ENCODE measurements around the gene SMAD4. TPM values are rescaled to one million over a fixed set of nuclear protein-coding genes. Genes with fewer than 3 reads are reported as not detected.

The SMAD4 gene
- total and polyA plus RNA-seq, 2 of the 8 experiments (the other 6 are each of a cell fraction or from before 2014, with no cell fraction given): 86.5 to 139 TPM

- CTCF ChIA-PET (ENCODE audit: partially characterized antibody): interaction anchor here (0.6 to 1.4 kb wide), 3 partner anchors 19 to 177 kb away, joined by 3 to 5 read pairs (median 3); no protein-coding TSS in a partner anchor
- Histone ChIP-seq H2BK20ac (ENCODE audit: low read length) (no peak overlapping the region), H3K4me1 (replicated peaks in 1 of 4; ENCODE audit: control insufficient read depth in 3 of 4, insufficient read depth in 4 of 4, low read length in 3 of 4) (no peaks in the 10 kb centered on the region), H3K27ac (ENCODE audit: low read depth, low read length) (no peak overlapping the region), H3K9me3 (ENCODE audit: insufficient read depth in 2 of 2, low read depth in 1 of 2, low read length in 1 of 2) (peaks cover 2 to 3% of the 10 kb centered on the region in 2 experiments; a peak in 2 of 4 replicates), H2BK12ac (ENCODE audit: low read depth, low read length) (no peak overlapping the region), H3K79me2 (ENCODE audit: control insufficient read depth in 1 of 2, insufficient read depth in 2 of 2, low read length in 2 of 2) (no peaks in the 10 kb centered on the region), H3K79me1 (ENCODE audit: low read depth, low read length) (no peaks in the 10 kb centered on the region), H2BK15ac (ENCODE audit: low read length) (no peak overlapping the region), H3K4me2 (ENCODE audit: insufficient read depth in 1 of 2, low read depth in 2 of 2, low read length in 2 of 2) (no peak overlapping the region), H3K27me3 (replicated peaks in 1 of 4; ENCODE audit: control insufficient read depth in 3 of 4, extremely low read depth in 1 of 4, insufficient read depth in 3 of 4, low read length in 3 of 4) (no peaks in the 10 kb centered on the region), H3K4ac (replicated peaks; ENCODE audit: insufficient read length, low read depth, low read length) (no peak overlapping the region), H2AFZ (ENCODE audit: low read length) (no peak overlapping the region), H3K23me2 (ENCODE audit: low read depth, low read length) (no peaks in the 10 kb centered on the region), H3K18ac (ENCODE audit: extremely low read depth, low read length) (no peak overlapping the region), H3K56ac (replicated peaks; ENCODE audit: insufficient read length, low read depth, low read length) (no peak overlapping the region), H4K8ac (ENCODE audit: extremely low read depth, insufficient read depth, low read length) (no peak overlapping the region), H3K36me3 (ENCODE audit: control insufficient read depth in 2 of 4, insufficient read depth in 4 of 4, low read length in 3 of 4) (peaks cover 5 to 66% (median 37%) of the 10 kb centered on the region in 4 experiments; a peak in 7 of 8 replicates), H4K20me1 (replicated peaks in 1 of 2; ENCODE audit: control insufficient read depth in 1 of 2, insufficient read depth in 2 of 2, low read length in 2 of 2) (no peaks in the 10 kb centered on the region), H3K4me3 (ENCODE audit: extremely low read depth in 1 of 4, insufficient read depth in 2 of 4, low read depth in 3 of 4, low read length in 4 of 4) (no peak overlapping the region), H3K23ac (ENCODE audit: insufficient read length) (no peak overlapping the region), H3K9ac (replicated peaks in 1 of 4; ENCODE audit: extremely low read depth in 1 of 4, low read depth in 3 of 4, low read length in 3 of 4) (no peak overlapping the region), H3K14ac (ENCODE audit: insufficient read length) (no peak overlapping the region), H4K91ac (replicated peaks; ENCODE audit: insufficient read length, low read length) (no peak overlapping the region), H2BK120ac (replicated peaks; ENCODE audit: low read depth, low read length) (no peak overlapping the region), H4K5ac (ENCODE audit: insufficient read length, low read depth, low read length) (no peak overlapping the region), H2AK5ac (ENCODE audit: low read depth, low read length) (no peak overlapping the region), H2BK5ac (ENCODE audit: low read depth, low read length) (no peak overlapping the region)
- WGBS, 2 experiments (ENCODE audit: extremely low coverage in 1 of 2, insufficient coverage in 1 of 2, insufficient read length in 1 of 2, insufficient replicate concordance in 2 of 2, low coverage in 1 of 2, low lambda C conversion rate in 2 of 2, missing lambda C conversion rate in 1 of 2): 91% methylated on average over 1 of the region's 1 CpG; no CpG with 5 or more reads in 1 of the 2 experiments
- POLR2A ChIA-PET (ENCODE audit: partially characterized antibody): no interaction called here
- FAIRE-seq (no peak), DNase-seq (ENCODE audit: low read depth in 1 of 2, low spot score in 2 of 2) (no peak)
- TF ChIP-seq CREB1 (IDR thresholded peaks at IDR 0.05) (no peak), RFX5 (IDR thresholded peaks at IDR 0.05; ENCODE audit: borderline replicate concordance, low read depth, low read length) (no peak), EZH2 (IDR thresholded peaks at IDR 0.05; ENCODE audit: low read depth, low read length, severe bottlenecking) (no peak), E2F6 (IDR thresholded peaks at IDR 0.05) (no peak), GTF2F1 (IDR thresholded peaks at IDR 0.05; ENCODE audit: borderline replicate concordance, low read depth, low read length) (no peak), POLR2AphosphoS5 (IDR thresholded peaks at IDR 0.05; ENCODE audit: low read depth, low read length) (no peak), SP4 (IDR thresholded peaks at IDR 0.05; ENCODE audit: low read length) (no peak), SUZ12 (IDR thresholded peaks at IDR 0.05; ENCODE audit: low read length) (no peak), KDM4A (IDR thresholded peaks at IDR 0.05; ENCODE audit: low read depth, low read length, severe bottlenecking) (no peak), CHD2 (IDR thresholded peaks at IDR 0.05; ENCODE audit: low read length) (no peak)
Observed at GRCh38 chr18:51083398-51083797, 53.4 kb downstream of the SMAD4 start.

Measured in H1 (cell line).